ENCODE results near the gene PPP2R5A. TPM values are rescaled to one million over a fixed set of nuclear protein-coding genes. Genes with fewer than 3 reads are reported as not detected.

Gene PPP2R5A
- total RNA-seq, 4 donors from 2014 or later: 62.7 to 81.5 (median 70.1) TPM

- H3K4me1 ChIP-seq: peaks cover 0 to 5% of the 10 kb centered on the region in 2 donors
- DNase-seq: no peak
- no peaks in the 10 kb centered on the region for H3K36me3 ChIP-seq
- no peak overlapping the region for H3K4me3 ChIP-seq (replicated peaks in 1 of 3)
- no peaks in the 10 kb centered on the region for H3K27me3 ChIP-seq
- intact Hi-C loops (cut with DNase I): no loop called here
- no peaks in the 10 kb centered on the region for H3K9me3 ChIP-seq
- TF ChIP-seq CTCF (IDR thresholded peaks at IDR 0.05) (no peak), POLR2A (IDR thresholded peaks at IDR 0.05) (no peak)
- H3K27ac ChIP-seq: no peak overlapping the region
- 85 to 92% methylated on average over 2 of the region's 2 CpGs for WGBS, 2 donors
These were observed 14.0 kb upstream of the PPP2R5A start for GRCh38 chr1:212271234-212271633.

- Histone ChIP-seq H3K36me3 (no peaks in the 10 kb centered on the region), H3K9me3 (no peaks in the 10 kb centered on the region), H3K27ac (no peak overlapping the region), H3K27me3 (no peaks in the 10 kb centered on the region), H3K4me3 (replicated peaks in 1 of 3) (no peak overlapping the region), H3K4me1 (peaks cover 0 to 5% of the 10 kb centered on the region in 2 donors)
- TF ChIP-seq CTCF (IDR thresholded peaks at IDR 0.05) (no peak), POLR2A (IDR thresholded peaks at IDR 0.05) (no peak)
- no peak for DNase-seq
- WGBS, 2 donors: 73 to 92% methylated on average over 3 of the region's 3 CpGs
- intact Hi-C loops (cut with DNase I): no loop called here
These were observed 13.3 kb upstream of the PPP2R5A start for GRCh38 chr1:212271823-212272485.

GRCh38 chr1:212281590-212281989, 3.6 kb upstream of the PPP2R5A start:
- Histone ChIP-seq H3K27ac (no peak overlapping the region), H3K4me3 (replicated peaks in 1 of 3) (no peak overlapping the region), H3K9me3 (no peaks in the 10 kb centered on the region), H3K4me1 (no peaks in the 10 kb centered on the region), H3K36me3 (no peaks in the 10 kb centered on the region), H3K27me3 (no peaks in the 10 kb centered on the region)
- intact Hi-C loops (cut with DNase I): loop anchor here (10.0 kb wide), 2 partner anchors 47 to 127 kb away; no protein-coding TSS in a partner anchor
- DNase-seq: no peak
- TF ChIP-seq POLR2A (IDR thresholded peaks at IDR 0.05): no peak
- 77 to 84% methylated on average over 2 of the region's 2 CpGs for WGBS, 2 donors

- H3K36me3 ChIP-seq: no peaks in the 10 kb centered on the region
- no peak for DNase-seq
- H3K4me3 ChIP-seq (replicated peaks in 1 of 3): no peak overlapping the region
- 84 to 88% methylated on average over 9 of the region's 9 CpGs for WGBS, 2 donors
- TF ChIP-seq POLR2A (IDR thresholded peaks at IDR 0.05): no peak
- no peak for TF ChIP-seq CTCF (IDR thresholded peaks at IDR 0.05)
- no peaks in the 10 kb centered on the region for H3K9me3 ChIP-seq
- H3K27me3 ChIP-seq: no peaks in the 10 kb centered on the region
- H3K27ac ChIP-seq: peak overlapping the region in 1 of 3 donors; percentile 99
- intact Hi-C loops (cut with DNase I): loop anchor here (10.0 kb wide), 2 partner anchors 49 to 129 kb away; no protein-coding TSS in a partner anchor
- peaks cover 11% of the 10 kb centered on the region in 2 donors for H3K4me1 ChIP-seq
These were observed 1.5 kb upstream of the PPP2R5A start for GRCh38 chr1:212283741-212284140.

- TF ChIP-seq CTCF (IDR thresholded peaks at IDR 0.05) (no peak), POLR2A (IDR thresholded peaks at IDR 0.05) (no peak)
- intact Hi-C loops (cut with DNase I): loop anchor here (10.0 kb wide), 2 partner anchors 50 to 130 kb away; no protein-coding TSS in a partner anchor
- WGBS, 2 donors: 7 to 17% methylated on average over 6 to 14 of the region's 14 CpGs
- no peaks in the 10 kb centered on the region for H3K9me3 ChIP-seq
- peaks cover 11 to 15% of the 10 kb centered on the region in 2 donors for H3K4me1 ChIP-seq
- no peaks in the 10 kb centered on the region for H3K36me3 ChIP-seq
- DNase-seq: no peak
- H3K27ac ChIP-seq: peak overlapping the region; percentile 89 to 99 (median 99)
- H3K4me3 ChIP-seq (replicated peaks in 1 of 3): peak overlapping the region; percentile 4 to 74 (median 22)
- no peaks in the 10 kb centered on the region for H3K27me3 ChIP-seq
These were observed 872 bp upstream of the PPP2R5A start for GRCh38 chr1:212284332-212284743.
